GM12878 (cell line): Measurements from ENCODE around the gene FYTTD1. TPM values are rescaled to one million over a fixed set of nuclear protein-coding genes. Genes with fewer than 3 reads are reported as not detected.

ENCODE experiments used
- ATAC-seq: fragments of 200-7000 bp; cut with Tn5 transposase; 3 replicates; pipeline ENCODE4 v1.9.1; 2020; ENCODE audit warnings: mild to moderate bottlenecking, moderate library complexity
- BruUV-seq: library from RNA; stranded (reverse); fragments of 400-500 nt; replicated peaks from 2 replicates; lab custom pipeline; 2021; lab: Mats Ljungman, UMichigan
- CTCF ChIA-PET: fragments of 300-600 bp; sonication (Branson Sonifier 250); formaldehyde crosslinking; extraction: SDS; loops from one replicate; lab custom pipeline; 2021; ENCODE audit warnings: inconsistent platforms; lab: Yijun Ruan, JAX
- POLR2A ChIA-PET: fragments of 350-600 bp; formaldehyde crosslinking; extraction: SDS; loops from one replicate; lab custom pipeline; 2021; ENCODE audit warnings: inconsistent platforms; lab: Charles Lee
- RAD21 ChIA-PET: fragments of 300-600 bp; sonication (Branson Sonifier 250); formaldehyde crosslinking; loops from one replicate; lab custom pipeline; 2023; ENCODE audit warnings: antibody characterized with exemption; ENCODE audit not compliant: unreplicated experiment; lab: Charles Lee
- SMC1A ChIA-PET: fragments of 300-600 bp; sonication (Branson Sonifier 250); formaldehyde crosslinking; loops from one replicate; lab custom pipeline; 2023; ENCODE audit not compliant: unreplicated experiment, uncharacterized antibody; lab: Charles Lee
- DNase-seq: peaks from one replicate; pipeline ENCODE4 v3.0.0-alpha.2; 2011; ENCODE audit warnings: low read depth, low spot score
- FAIRE-seq: peaks from 3 replicates; lab custom pipeline; 2011; peaks lifted over from hg19 to GRCh38; lab: Jason Lieb, UNC
- H2AFZ ChIP-seq: 2 replicates; pipeline ENCODE4 v1.6.0; 2011; ENCODE audit warnings: low read depth, low read length, control low read depth; ENCODE audit not compliant: control insufficient read depth
- H3K27ac ChIP-seq: 2 replicates; pipeline ENCODE4 v1.5.1; 2011; ENCODE audit warnings: control low read depth; ENCODE audit not compliant: control insufficient read depth, insufficient read depth
- H3K27me3 ChIP-seq, 2 experiments: replicated peaks in 1 of 2; 2 replicates each; pipeline versions ENCODE4 v1.6.0 to v1.6.1; 2011; ENCODE audit warnings: low read length in 1 of 2; ENCODE audit not compliant: control insufficient read depth in 2 of 2, insufficient read depth in 2 of 2
- H3K36me3 ChIP-seq, 2 experiments: 2 replicates each; pipeline ENCODE4 v1.5.1; 2011; ENCODE audit warnings: low read length in 1 of 2; ENCODE audit not compliant: control insufficient read depth in 2 of 2, insufficient read depth in 2 of 2
- H3K4me1 ChIP-seq: 2 replicates; pipeline ENCODE4 v1.6.1; 2011; ENCODE audit warnings: mild to moderate bottlenecking, low read length, moderate library complexity, mixed read lengths; ENCODE audit not compliant: control insufficient read depth, insufficient read depth
- H3K4me2 ChIP-seq: 2 replicates; pipeline ENCODE4 v1.6.0; 2011; ENCODE audit warnings: control low read depth; ENCODE audit not compliant: control insufficient read depth, insufficient read depth
- H3K4me3 ChIP-seq: fragments of 200-600 bp; sonication (generic); 2 replicates; pipeline ENCODE4 v1.5.1; 2016
- H3K79me2 ChIP-seq: 2 replicates; pipeline ENCODE4 v1.6.0; 2011; ENCODE audit warnings: low read length; ENCODE audit not compliant: control insufficient read depth, insufficient read depth
- H3K9ac ChIP-seq: 2 replicates; pipeline ENCODE4 v1.8.0; 2011; ENCODE audit warnings: low read length, control low read depth, mixed read lengths; ENCODE audit not compliant: control insufficient read depth, insufficient read depth
- H3K9me3 ChIP-seq: replicated peaks from 3 replicates; pipeline ENCODE4 v1.5.1; 2011; ENCODE audit warnings: mild to moderate bottlenecking, low read length; ENCODE audit not compliant: control insufficient read depth, insufficient read depth
- H4K20me1 ChIP-seq: 2 replicates; pipeline ENCODE4 v1.6.0; 2011; ENCODE audit not compliant: control insufficient read depth, insufficient read depth
- BACH1 ChIP-seq: fragments of 450-650 bp; IDR thresholded peaks from 2 replicates; pipeline ENCODE4 v1.6.1; 2017; ENCODE audit warnings: mild to moderate bottlenecking, borderline replicate concordance
- ESRRA ChIP-seq: IDR thresholded peaks from 2 replicates; pipeline ENCODE4 v1.6.1; 2012; ENCODE audit warnings: mild to moderate bottlenecking, low read length, improper control_type of control experiment
- EZH2 ChIP-seq: IDR thresholded peaks from 2 replicates; pipeline ENCODE4 v1.6.1; 2012; ENCODE audit warnings: low read depth, mild to moderate bottlenecking, control low read depth, inconsistent platforms, low read length, borderline replicate concordance; ENCODE audit not compliant: control insufficient read depth
- FOXM1 ChIP-seq: IDR thresholded peaks from 2 replicates; pipeline ENCODE4 v1.6.1; 2012; ENCODE audit warnings: low read depth, mild to moderate bottlenecking, inconsistent platforms, low read length, moderate library complexity
- IKZF1 ChIP-seq: fragments of 450-650 bp; conservative IDR thresholded peaks from 2 replicates; pipeline ENCODE4 v1.6.1; 2017; ENCODE audit warnings: antibody characterized with exemption, mild to moderate bottlenecking
- KLF5 ChIP-seq: fragments of 450-650 bp; IDR thresholded peaks from 2 replicates; pipeline ENCODE4 v1.6.1; 2014; ENCODE audit warnings: mild to moderate bottlenecking; ENCODE audit not compliant: partially characterized antibody
- MYC ChIP-seq: IDR thresholded peaks from 2 replicates; pipeline ENCODE4 v1.6.1; 2011; ENCODE audit warnings: mild to moderate bottlenecking, low read length, moderate library complexity, inconsistent platforms; ENCODE audit not compliant: insufficient read depth, insufficient replicate concordance, insufficient read length, severe bottlenecking
- NFIC ChIP-seq: IDR thresholded peaks from 2 replicates; pipeline ENCODE4 v1.6.1; 2012; ENCODE audit warnings: low read depth, mild to moderate bottlenecking, inconsistent platforms, low read length, moderate library complexity
- NR2F1 ChIP-seq: fragments of 450-650 bp; conservative IDR thresholded peaks from 2 replicates; pipeline ENCODE4 v1.6.1; 2017; ENCODE audit warnings: mild to moderate bottlenecking
- PML ChIP-seq: IDR thresholded peaks from 2 replicates; pipeline ENCODE4 v1.6.1; 2012; ENCODE audit warnings: low read length, inconsistent platforms
- POLR2AphosphoS5 ChIP-seq: IDR thresholded peaks from 2 replicates; pipeline ENCODE4 v1.6.1; 2011; ENCODE audit warnings: mild to moderate bottlenecking, low read length, inconsistent platforms
- PRDM15 ChIP-seq: fragments of 450-650 bp; formaldehyde crosslinking; IDR thresholded peaks from 2 replicates; pipeline ENCODE4 v1.4.0; 2020; ENCODE audit warnings: mild to moderate bottlenecking, moderate library complexity
- RAD21 ChIP-seq: IDR thresholded peaks from 2 replicates; pipeline ENCODE4 v1.6.1; 2011; ENCODE audit warnings: mild to moderate bottlenecking, low read depth, low read length, moderate library complexity; ENCODE audit not compliant: insufficient read depth
- RAD51 ChIP-seq: fragments of 450-650 bp; IDR thresholded peaks from 2 replicates; pipeline ENCODE4 v1.6.1; 2016; ENCODE audit warnings: moderate library complexity, mild to moderate bottlenecking, inconsistent platforms
- RBBP5 ChIP-seq: fragments of 200-600 bp; sonication (generic); conservative IDR thresholded peaks from 2 replicates; pipeline ENCODE4 v1.6.1; 2016
- RUNX3 ChIP-seq: IDR thresholded peaks from 2 replicates; pipeline ENCODE4 v1.6.1; 2012; ENCODE audit warnings: low read length, inconsistent platforms
- SIX5 ChIP-seq: IDR thresholded peaks from 2 replicates; pipeline ENCODE4 v1.6.1; 2011; ENCODE audit warnings: mild to moderate bottlenecking, low read depth, low read length, moderate library complexity; ENCODE audit not compliant: severe bottlenecking
- SMAD1 ChIP-seq: fragments of 450-650 bp; IDR thresholded peaks from 2 replicates; pipeline ENCODE4 v1.6.1; 2018; ENCODE audit warnings: mild to moderate bottlenecking, low read depth; ENCODE audit not compliant: partially characterized antibody
- SMARCA5 ChIP-seq: fragments of 450-650 bp; IDR thresholded peaks from 2 replicates; pipeline ENCODE4 v1.6.1; 2017; ENCODE audit warnings: mild to moderate bottlenecking
- SMC3 ChIP-seq: IDR thresholded peaks from 2 replicates; pipeline ENCODE4 v1.6.1; 2011; ENCODE audit warnings: low read length, improper control_type of control experiment, borderline replicate concordance
- STAT1 ChIP-seq: fragments of 450-650 bp; conservative IDR thresholded peaks from 2 replicates; pipeline ENCODE4 v1.6.1; 2014; ENCODE audit warnings: antibody characterized with exemption, mild to moderate bottlenecking
- SUZ12 ChIP-seq: fragments of 200-600 bp; sonication (generic); IDR thresholded peaks from one replicate; pipeline ENCODE4 v1.6.1; 2018; ENCODE audit warnings: antibody characterized with exemption, mild to moderate bottlenecking; ENCODE audit not compliant: unreplicated experiment
- TCF12 ChIP-seq: IDR thresholded peaks from 2 replicates; pipeline ENCODE4 v1.6.1; 2011; ENCODE audit warnings: low read depth, mild to moderate bottlenecking, low read length
- ZNF384 ChIP-seq: IDR thresholded peaks from 2 replicates; pipeline ENCODE4 v1.6.1; 2012; ENCODE audit warnings: low read depth, mild to moderate bottlenecking, low read length, improper control_type of control experiment, borderline replicate concordance
- WGBS: methylation state at CpG from one replicate; pipeline ENCODE4 v1.1.6; 2016; ENCODE audit warnings: low lambda C conversion rate; ENCODE audit not compliant: insufficient replicate concordance, insufficient coverage; ENCODE audit errors: missing lambda C conversion rate; 5-methylcytosine and 5-hydroxymethylcytosine counted together
- in situ Hi-C: fragments of 300-500 bp; cut with MboI; formaldehyde crosslinking; loops from 9 replicates; pipeline ENCODE4 v1.14.3; 2018; ENCODE audit warnings: mixed read lengths
- intact Hi-C: fragments of 100-400 bp; cut with micrococcal nuclease; formaldehyde crosslinking; loops from one replicate; pipeline ENCODE4 v1.14.2; 2022; ENCODE audit not compliant: unreplicated experiment
- polyA plus RNA-seq, 11 experiments: library from polyadenylated mRNA; depleted of rRNA in 4 of 11; unstranded in 6 of 11; stranded (reverse) in 5 of 11; fragments of >200 nt; fragmentation: Nextera tagmentation in 4 of 11; fragmentation: Illumina TruSeq in 1 of 11; extraction: Ambion mirVana in 4 of 11; extraction: Trizol in 1 of 11; gene quantifications; 1 replicate in 1 of 11; 2 replicates in 10 of 11; pipeline versions ENCODE4 v1.2.1 to v1.2.3, GENCODE V29; 2011 to 2016; ENCODE audit warnings: inconsistent platforms in 2 of 11, missing spikeins in 2 of 11, low read depth in 1 of 11
- total RNA-seq, 4 experiments: library from RNA; depleted of rRNA in 3 of 4; stranded (reverse); fragments of >200 nt in 3 of 4; fragmentation: Illumina TruSeq in 1 of 4; extraction: Trizol in 1 of 4; gene quantifications; 2 replicates each; pipeline versions ENCODE4 v1.2.1 to v1.2.3, GENCODE V29; 2013 to 2021

The FYTTD1 gene
- total and polyA plus RNA-seq, 10 of the 15 experiments (the other 5 are each of a cell fraction or from before 2014, with no cell fraction given) = 25.5 to 101 (median 59.4) TPM

GRCh38 chr3:197709135-197709534, 40.5 kb upstream of the FYTTD1 start:
- peak; percentile 3 for ATAC-seq
- H4K20me1 ChIP-seq = no peaks in the 10 kb centered on the region
- H3K4me1 ChIP-seq = peaks cover 43% of the 10 kb centered on the region
- no peaks in the 10 kb centered on the region for H3K9me3 ChIP-seq
- DNase-seq = peak; percentile 43
- CTCF ChIA-PET = interaction anchor here (0.7 to 1.3 kb wide), 3 partner anchors 44 to 110 kb away, joined by 3 read pairs; no protein-coding TSS in a partner anchor
- SMC1A ChIA-PET = interaction anchor here (0.8 to 8.1 kb wide), 4 partner anchors 10 to 92 kb away, joined by 3 to 163 read pairs (median 4); no protein-coding TSS in a partner anchor
- H3K79me2 ChIP-seq = peaks cover 53% of the 10 kb centered on the region
- WGBS = 14% methylated on average over 9 of the region's 9 CpGs
- intact Hi-C loops = no loop called here
- no peak for FAIRE-seq
- H3K4me2 ChIP-seq = no peak overlapping the region
- H3K27me3 ChIP-seq = no peaks in the 10 kb centered on the region
- H3K27ac ChIP-seq = peak overlapping the region; percentile 67
- peaks cover 8 to 16% of the 10 kb centered on the region in 2 experiments for H3K36me3 ChIP-seq
- POLR2A ChIA-PET = interaction anchor here (2.3 kb wide), 1 partner anchor 74 kb away, joined by 8 read pairs; no protein-coding TSS in a partner anchor
- RAD21 ChIA-PET = interaction anchor here (1.0 to 1.4 kb wide), 3 partner anchors 18 to 40 kb away, joined by 3 read pairs; no protein-coding TSS in a partner anchor
- no TSS peak for BruUV-seq
- in situ Hi-C loops = no loop called here
- peak overlapping the region; percentile 5; the same call in 1 of the 2 replicates for H3K4me3 ChIP-seq
- H2AFZ ChIP-seq = no peak overlapping the region
- H3K9ac ChIP-seq = peak overlapping the region; percentile 30; the same call in 1 of the 2 replicates
- TF ChIP-seq NFIC (peak; percentile 38; the same call in 1 of the 2 replicates), ZNF384 (peak; percentile 64; the same call in 1 of the 2 replicates), RAD21 (no peak), SMAD1 (no peak), RUNX3 (peak; percentile 89), PML (no peak), POLR2AphosphoS5 (no peak), EZH2 (no peak), STAT1 (no peak), KLF5 (no peak), FOXM1 (peak; percentile 37; the same call in 1 of the 2 replicates), MYC (no peak), SMC3 (no peak), RAD51 (no peak), SIX5 (no peak), SMARCA5 (no peak), ESRRA (no peak), PRDM15 (no peak), BACH1 (0 out of 2 replicates have a peak, but pooled peaks have one; percentile 10), SUZ12 (no peak), IKZF1 (no peak), TCF12 (0 out of 2 replicates have a peak, but pooled peaks have one; percentile 38), NR2F1 (no peak), RBBP5 (no peak)
